Nephron (organoid): Measurements from ENCODE around the gene SRRM3.

Experiments
- H3K27ac Mint-ChIP-seq, 3 experiments: 2 replicates each; pipeline ENCODE4 v1.8.0; 2020; ENCODE audit warnings: mixed read lengths in 3 of 3, mild to moderate bottlenecking in 2 of 3, moderate library complexity in 1 of 3
- H3K27me3 Mint-ChIP-seq: 2 replicates; pipeline ENCODE4 v1.8.0; 2021; ENCODE audit warnings: low read depth, mild to moderate bottlenecking, moderate library complexity, mixed read lengths
- H3K36me3 Mint-ChIP-seq: 2 replicates; pipeline ENCODE4 v1.8.0; 2020; ENCODE audit warnings: low read depth, mixed read lengths
- H3K4me1 Mint-ChIP-seq: 2 replicates; pipeline ENCODE4 v1.8.0; 2020; ENCODE audit warnings: mixed read lengths
- H3K4me3 Mint-ChIP-seq, 3 experiments: 2 replicates each; pipeline ENCODE4 v1.8.0; 2020; ENCODE audit warnings: mild to moderate bottlenecking in 3 of 3, mixed read lengths in 3 of 3, moderate library complexity in 2 of 3
- H3K9me3 Mint-ChIP-seq: 2 replicates; pipeline ENCODE4 v1.8.0; 2020; ENCODE audit warnings: mixed read lengths
- TF ChIP-seq, protein P1 (sequence below), 3 experiments: fragments of 200-600 bp; sonication (generic); IDR thresholded peaks; one replicate each; pipeline ENCODE4 v1.5.0; 2021; ENCODE audit warnings: antibody characterized with exemption in 3 of 3; ENCODE audit not compliant: unreplicated experiment in 3 of 3

Gene SRRM3

DNA sequence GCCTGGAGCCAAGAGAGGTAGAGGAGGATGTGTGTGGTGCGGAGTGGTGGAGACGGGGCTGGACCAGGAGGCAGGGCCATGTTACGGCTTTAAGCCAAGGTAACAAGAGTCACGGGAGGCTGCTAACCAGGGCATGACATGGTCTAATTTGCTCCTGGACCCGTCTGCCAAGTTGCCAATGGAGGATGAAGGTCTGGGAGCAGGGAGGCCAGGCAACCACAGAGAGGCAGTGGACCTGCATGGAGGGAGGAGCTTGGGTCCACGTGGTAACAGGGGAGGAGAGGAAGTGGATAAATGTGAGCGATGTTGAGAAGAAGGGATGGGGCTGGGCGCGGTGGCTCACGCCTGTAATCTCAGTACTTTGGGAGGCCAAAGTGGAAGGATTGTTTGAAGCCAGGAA lies 31.0 kb downstream of the SRRM3 start:
- H3K36me3 Mint-ChIP-seq = no peaks in the 10 kb centered on the region
- H3K27me3 Mint-ChIP-seq = peaks cover 63% of the 10 kb centered on the region
- no peak overlapping the region for H3K27ac Mint-ChIP-seq
- peaks cover 5% of the 10 kb centered on the region for H3K4me1 Mint-ChIP-seq
- H3K9me3 Mint-ChIP-seq = no peaks in the 10 kb centered on the region
- H3K4me3 Mint-ChIP-seq = no peak overlapping the region
- TF ChIP-seq, protein P1, sequence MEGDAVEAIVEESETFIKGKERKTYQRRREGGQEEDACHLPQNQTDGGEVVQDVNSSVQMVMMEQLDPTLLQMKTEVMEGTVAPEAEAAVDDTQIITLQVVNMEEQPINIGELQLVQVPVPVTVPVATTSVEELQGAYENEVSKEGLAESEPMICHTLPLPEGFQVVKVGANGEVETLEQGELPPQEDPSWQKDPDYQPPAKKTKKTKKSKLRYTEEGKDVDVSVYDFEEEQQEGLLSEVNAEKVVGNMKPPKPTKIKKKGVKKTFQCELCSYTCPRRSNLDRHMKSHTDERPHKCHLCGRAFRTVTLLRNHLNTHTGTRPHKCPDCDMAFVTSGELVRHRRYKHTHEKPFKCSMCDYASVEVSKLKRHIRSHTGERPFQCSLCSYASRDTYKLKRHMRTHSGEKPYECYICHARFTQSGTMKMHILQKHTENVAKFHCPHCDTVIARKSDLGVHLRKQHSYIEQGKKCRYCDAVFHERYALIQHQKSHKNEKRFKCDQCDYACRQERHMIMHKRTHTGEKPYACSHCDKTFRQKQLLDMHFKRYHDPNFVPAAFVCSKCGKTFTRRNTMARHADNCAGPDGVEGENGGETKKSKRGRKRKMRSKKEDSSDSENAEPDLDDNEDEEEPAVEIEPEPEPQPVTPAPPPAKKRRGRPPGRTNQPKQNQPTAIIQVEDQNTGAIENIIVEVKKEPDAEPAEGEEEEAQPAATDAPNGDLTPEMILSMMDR (IDR thresholded peaks at IDR 0.05; ENCODE audit: unreplicated experiment in 3 of 3) = no peak

DNA sequence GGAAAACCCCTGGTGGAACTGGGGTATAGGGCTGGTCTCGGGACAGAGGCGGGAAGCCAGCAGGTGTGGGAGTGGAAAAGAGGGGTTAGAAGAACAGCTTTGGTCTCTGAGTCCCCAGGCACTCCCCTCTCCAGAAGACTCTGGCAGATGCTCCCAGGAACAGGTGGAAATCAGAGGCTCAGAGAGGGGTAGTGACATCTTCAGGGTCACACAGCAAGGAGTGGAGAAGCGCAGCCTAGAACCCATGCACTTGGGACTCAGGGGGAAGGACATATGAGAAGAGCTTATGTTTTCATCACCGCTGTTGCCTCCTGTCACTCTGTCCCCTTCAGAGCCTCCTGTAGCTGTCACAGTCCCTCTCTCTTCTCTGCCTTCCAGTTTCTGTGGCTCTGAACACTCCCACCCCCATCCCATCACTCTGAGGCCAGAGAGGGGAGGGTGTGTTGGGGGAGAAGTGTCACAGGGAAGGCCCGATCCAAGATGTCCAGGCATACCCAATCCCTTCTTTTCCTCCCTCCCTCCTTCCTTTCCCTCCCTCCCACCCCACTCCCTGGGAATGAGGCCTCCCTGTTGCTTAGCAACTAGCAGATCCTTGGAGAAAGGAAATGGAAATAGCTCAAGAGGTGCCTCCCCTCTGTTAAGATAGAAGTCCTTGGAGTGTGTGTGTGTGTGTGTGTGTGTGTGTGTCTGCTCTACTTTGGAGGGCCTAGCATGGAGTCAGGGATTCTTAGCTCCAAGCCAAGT lies 32.0 kb downstream of the SRRM3 start:
- Mint-ChIP-seq H3K4me3 (peak overlapping the region in 2 of 3 experiments; percentile 63 to 66), H3K4me1 (peaks cover 5% of the 10 kb centered on the region), H3K27me3 (peaks cover 73% of the 10 kb centered on the region), H3K36me3 (no peaks in the 10 kb centered on the region), H3K27ac (no peak overlapping the region), H3K9me3 (no peaks in the 10 kb centered on the region)
- TF ChIP-seq, protein P1 (IDR thresholded peaks at IDR 0.05; ENCODE audit: unreplicated experiment in 3 of 3) = no peak

- TF ChIP-seq, protein P1 (IDR thresholded peaks at IDR 0.05; ENCODE audit: unreplicated experiment in 3 of 3) = no peak
- no peaks in the 10 kb centered on the region for H3K9me3 Mint-ChIP-seq
- peak overlapping the region; percentile 56 to 66 (median 63) for H3K4me3 Mint-ChIP-seq
- peaks cover 5% of the 10 kb centered on the region for H3K4me1 Mint-ChIP-seq
- no peaks in the 10 kb centered on the region for H3K36me3 Mint-ChIP-seq
- peaks cover 78% of the 10 kb centered on the region for H3K27me3 Mint-ChIP-seq
- H3K27ac Mint-ChIP-seq = no peak overlapping the region
Observed at GRCh38 chr7:76234282-76234584, 32.5 kb downstream of the SRRM3 start.

DNA sequence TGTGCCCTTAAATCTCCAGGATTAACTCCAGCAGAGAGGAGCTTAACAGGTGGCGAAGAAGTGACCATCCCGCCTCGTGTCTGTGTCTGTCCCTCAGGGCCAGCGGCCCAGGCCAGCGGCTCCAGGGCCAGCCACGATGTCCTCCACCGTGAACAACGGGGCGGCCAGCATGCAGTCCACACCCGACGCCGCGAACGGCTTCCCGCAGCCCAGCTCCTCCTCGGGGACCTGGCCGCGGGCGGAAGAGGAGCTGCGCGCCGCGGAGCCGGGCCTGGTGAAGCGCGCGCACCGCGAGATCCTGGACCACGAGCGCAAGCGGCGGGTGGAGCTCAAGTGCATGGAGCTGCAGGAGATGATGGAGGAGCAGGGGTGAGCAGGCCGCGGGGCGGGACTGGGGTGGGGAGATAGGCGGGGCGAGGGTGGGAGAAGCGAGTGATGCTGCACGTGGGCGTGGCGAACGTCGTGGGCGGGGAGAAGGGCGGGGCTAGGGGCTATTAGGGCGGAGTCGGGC lies 33.3 kb downstream of the SRRM3 start:
- Mint-ChIP-seq H3K4me3 (peak overlapping the region; percentile 56 to 66 (median 63)), H3K36me3 (no peaks in the 10 kb centered on the region), H3K27ac (no peak overlapping the region), H3K9me3 (no peaks in the 10 kb centered on the region), H3K4me1 (peaks cover 5% of the 10 kb centered on the region), H3K27me3 (peaks cover 72% of the 10 kb centered on the region)
- TF ChIP-seq, protein P1 (IDR thresholded peaks at IDR 0.05; ENCODE audit: unreplicated experiment in 3 of 3) = no peak

- Mint-ChIP-seq H3K27ac (no peak overlapping the region), H3K9me3 (no peaks in the 10 kb centered on the region), H3K27me3 (peaks cover 65% of the 10 kb centered on the region), H3K4me3 (no peak overlapping the region), H3K36me3 (no peaks in the 10 kb centered on the region), H3K4me1 (peaks cover 5% of the 10 kb centered on the region)
- TF ChIP-seq, protein P1 (IDR thresholded peaks at IDR 0.05; ENCODE audit: unreplicated experiment in 3 of 3) = no peak
Observed at GRCh38 chr7:76236224-76236623, 34.5 kb downstream of the SRRM3 start.

DNA sequence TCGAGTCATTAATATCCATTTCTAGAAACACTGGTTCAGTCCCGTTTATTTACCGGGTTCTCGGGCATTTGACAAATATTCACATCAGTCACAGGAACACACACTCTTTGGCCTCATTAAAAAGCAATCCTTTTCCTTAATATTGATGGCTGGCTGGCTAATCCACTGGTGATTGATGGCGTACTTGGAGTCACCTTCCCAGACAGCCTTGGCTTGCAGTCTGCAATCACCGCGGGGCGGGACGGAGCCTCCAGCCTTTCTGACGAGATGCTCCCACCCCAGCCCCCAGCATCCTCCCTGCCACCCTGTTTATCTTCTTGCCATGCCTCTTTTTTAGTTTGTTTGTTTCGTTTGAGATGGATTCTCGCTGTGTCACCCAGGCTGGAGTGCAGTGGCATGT lies 36.6 kb downstream of the SRRM3 start:
- TF ChIP-seq, protein P1 (IDR thresholded peaks at IDR 0.05; ENCODE audit: unreplicated experiment in 3 of 3) = no peak
- H3K27me3 Mint-ChIP-seq = peaks cover 48% of the 10 kb centered on the region
- peaks cover 4% of the 10 kb centered on the region for H3K9me3 Mint-ChIP-seq
- H3K4me3 Mint-ChIP-seq = no peak overlapping the region
- peaks cover 5% of the 10 kb centered on the region for H3K4me1 Mint-ChIP-seq
- H3K36me3 Mint-ChIP-seq = no peaks in the 10 kb centered on the region
- H3K27ac Mint-ChIP-seq = no peak overlapping the region
